ENCODE measurements around the gene RPS25.
"Not testable (repeated sequence)": the region's sequence is repeated elsewhere in the genome, so short reads cannot be mapped to it uniquely, and the experiment has no call there.

Gene RPS25

GRCh38 chr11:119038884-119039283 is 20.7 kb upstream of the RPS25 start:
- DNase-seq, result no peak

GRCh38 chr11:119034813-119035212 is 16.7 kb upstream of the RPS25 start:
- DNase-seq, result no peak

GRCh38 chr11:119033421-119033820 is 15.3 kb upstream of the RPS25 start:
- DNase-seq, result not testable (repeated sequence)

- DNase-seq, result no peak
These were observed 13.8 kb upstream of the RPS25 start for GRCh38 chr11:119031912-119032280.

GRCh38 chr11:119030329-119031047 is 12.3 kb upstream of the RPS25 start, which contains the start of gene SLC37A4:
SLC37A4 (minus strand) TSS chr11:119030877.
- DNase-seq, result peak; percentile 98

- no peak for DNase-seq
These were observed 11.8 kb upstream of the RPS25 start for GRCh38 chr11:119030029-119030328.

- DNase-seq, result peak; percentile 60
These were observed 11.3 kb upstream of the RPS25 start for GRCh38 chr11:119029340-119030028.

GRCh38 chr11:119029069-119029339 is 10.9 kb upstream of the RPS25 start:
- DNase-seq, result no peak

GRCh38 chr11:119028346-119029068 is 10.4 kb upstream of the RPS25 start:
- DNase-seq, result no peak

GRCh38 chr11:119027561-119028345 is 9.6 kb upstream of the RPS25 start:
- no peak for DNase-seq

GRCh38 chr11:119026970-119027369 is 8.8 kb upstream of the RPS25 start:
- DNase-seq, result no peak

GRCh38 chr11:119025978-119026766 is 8.0 kb upstream of the RPS25 start:
- no peak for DNase-seq

GRCh38 chr11:119025541-119025940 is 7.4 kb upstream of the RPS25 start:
- DNase-seq, result no peak

- DNase-seq, result no peak
These were observed 6.9 kb upstream of the RPS25 start for GRCh38 chr11:119025099-119025473.

GRCh38 chr11:119024430-119025098 is 6.4 kb upstream of the RPS25 start:
- DNase-seq, result no peak

GRCh38 chr11:119023741-119024140 is 5.6 kb upstream of the RPS25 start:
- DNase-seq, result no peak

GRCh38 chr11:119021631-119022030 is 3.5 kb upstream of the RPS25 start:
- no peak for DNase-seq

GRCh38 chr11:119019996-119020395 is 1.9 kb upstream of the RPS25 start:
- DNase-seq, result no peak

- DNase-seq, result not testable (repeated sequence)
These were observed 766 bp downstream of the RPS25 start for GRCh38 chr11:119017377-119017776.

- DNase-seq, result no peak
These were observed 1.7 kb downstream of the RPS25 start for GRCh38 chr11:119016216-119017009.

- DNase-seq, result peak; percentile 23
These were observed 3.0 kb downstream of the RPS25 start for GRCh38 chr11:119015054-119015611.
